ENCODE data around the gene REP15. TPM values are rescaled to one million over a fixed set of nuclear protein-coding genes. Genes with fewer than 3 reads are reported as not detected.

Gene REP15
- total RNA-seq, 1 donor from 2014 or later, result 0.35 TPM

DNA sequence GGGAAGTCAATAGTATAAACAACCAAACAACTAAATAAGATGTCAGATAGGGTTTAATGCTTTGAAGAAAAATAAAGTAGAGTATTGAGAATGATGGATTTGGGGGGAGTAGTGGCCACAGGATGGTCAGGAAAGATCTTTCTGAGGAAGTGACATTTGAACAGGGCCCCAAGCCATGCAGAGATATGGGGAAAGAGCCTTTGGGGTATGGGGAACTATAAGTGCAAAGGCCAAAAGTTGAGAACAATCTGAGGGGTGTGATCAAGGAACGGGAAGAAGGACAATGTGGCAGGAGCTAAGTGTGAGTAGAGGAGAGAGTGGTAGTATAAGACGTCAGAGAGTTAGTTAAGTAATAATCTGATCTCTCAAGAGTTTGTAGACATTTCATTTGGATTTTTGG, 15.7 kb downstream of the REP15 start:
- peaks cover 29% of the 10 kb centered on the region for H3K4me1 Mint-ChIP-seq
- POLR2A ChIA-PET, result interaction anchor here (3.4 kb wide), 1 partner anchor 68 kb away, joined by 26 read pairs; the partner anchor contains the start of genes KLHL42 and MANSC4

DNA sequence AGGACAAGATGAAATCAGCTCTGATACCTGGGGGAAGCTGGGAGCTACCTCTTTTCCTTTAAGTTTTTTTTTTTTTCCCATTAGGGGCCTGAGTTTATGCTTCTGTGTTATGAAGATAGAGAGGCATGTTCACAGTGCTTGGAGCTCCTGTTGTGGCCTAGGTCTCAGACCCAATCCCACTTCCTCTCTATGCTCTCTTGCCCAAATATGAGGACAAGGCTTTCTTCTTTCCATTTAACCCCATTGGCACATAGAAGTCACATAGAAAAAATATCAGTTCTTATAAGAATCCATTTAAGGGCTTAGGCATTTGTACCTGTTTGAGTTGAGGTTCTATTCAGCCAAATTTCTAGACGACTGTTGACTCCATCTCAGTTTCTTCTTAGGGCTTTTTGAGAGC, 27.0 kb downstream of the REP15 start:
- no peaks in the 10 kb centered on the region for H3K4me1 Mint-ChIP-seq
- ATAC-seq (ENCODE audit: low read depth), result no peak
- TF ChIP-seq CTCF (IDR thresholded peaks at IDR 0.05), result no peak
- DNase-seq, result no peak
- ChIA-PET POLR2A (no interaction called here), CTCF (no interaction called here)
- no peak overlapping the region for H3K4me3 Mint-ChIP-seq
- no peaks in the 10 kb centered on the region for H3K27me3 Mint-ChIP-seq
- intact Hi-C loops (cut with micrococcal nuclease), result no loop called here
- H3K9me3 Mint-ChIP-seq, result no peaks in the 10 kb centered on the region
- H3K36me3 Mint-ChIP-seq (ENCODE audit: low read depth), result peaks cover 58% of the 10 kb centered on the region
- H3K27ac Mint-ChIP-seq, result no peak overlapping the region

More for the DNA sequence above, 15.7 kb downstream of the REP15 start:
- Mint-ChIP-seq H3K9me3 (no peaks in the 10 kb centered on the region), H3K27me3 (no peaks in the 10 kb centered on the region), H3K36me3 (ENCODE audit: low read depth) (peaks cover 42% of the 10 kb centered on the region), H3K4me3 (peak overlapping the region; percentile 99), H3K27ac (no peak overlapping the region)
- TF ChIP-seq CTCF (IDR thresholded peaks at IDR 0.05), result no peak
- CTCF ChIA-PET, result no interaction called here
- no peak for ATAC-seq (ENCODE audit: low read depth)
- intact Hi-C loops (cut with micrococcal nuclease), result loop anchor here (2.0 to 5.0 kb wide), 5 partner anchors 109 to 1669 kb away; partner anchors contain the start of genes ERGIC2, PPFIBP1, STK38L and TM7SF3
- no peak for DNase-seq

- POLR2A ChIA-PET, result no interaction called here
- H3K27me3 Mint-ChIP-seq, result no peaks in the 10 kb centered on the region
- TF ChIP-seq CTCF (IDR thresholded peaks at IDR 0.05), result no peak
- H3K36me3 Mint-ChIP-seq (ENCODE audit: low read depth), result peaks cover 63% of the 10 kb centered on the region
- no peak overlapping the region for H3K27ac Mint-ChIP-seq
- intact Hi-C loops (cut with micrococcal nuclease), result loop anchor here (5.0 kb wide), 1 partner anchor 52 kb away; the partner anchor contains the start of genes KLHL42 and MANSC4
- ATAC-seq (ENCODE audit: low read depth), result no peak
- H3K4me1 Mint-ChIP-seq, result no peaks in the 10 kb centered on the region
- no peak overlapping the region for H3K4me3 Mint-ChIP-seq
- CTCF ChIA-PET, result no interaction called here
- H3K9me3 Mint-ChIP-seq, result no peaks in the 10 kb centered on the region
- DNase-seq, result no peak
Observed at GRCh38 chr12:27730097-27730588, 33.9 kb downstream of the REP15 start.

GRCh38 chr12:27732281-27732680, 36.0 kb downstream of the REP15 start:
- H3K4me1 Mint-ChIP-seq, result no peaks in the 10 kb centered on the region
- no peak overlapping the region for H3K4me3 Mint-ChIP-seq
- CTCF ChIA-PET, result interaction anchor here (3.2 kb wide), 1 partner anchor 209 kb away, joined by 23 read pairs; no protein-coding TSS in a partner anchor
- POLR2A ChIA-PET, result no interaction called here
- H3K27me3 Mint-ChIP-seq, result no peaks in the 10 kb centered on the region
- TF ChIP-seq CTCF (IDR thresholded peaks at IDR 0.05), result no peak
- no peak for DNase-seq
- ATAC-seq (ENCODE audit: low read depth), result no peak
- H3K36me3 Mint-ChIP-seq (ENCODE audit: low read depth), result peaks cover 59% of the 10 kb centered on the region
- no peak overlapping the region for H3K27ac Mint-ChIP-seq
- H3K9me3 Mint-ChIP-seq, result no peaks in the 10 kb centered on the region
- intact Hi-C loops (cut with micrococcal nuclease), result loop anchor here (5.0 kb wide), 1 partner anchor 50 kb away; the partner anchor contains the start of genes KLHL42 and MANSC4

DNA sequence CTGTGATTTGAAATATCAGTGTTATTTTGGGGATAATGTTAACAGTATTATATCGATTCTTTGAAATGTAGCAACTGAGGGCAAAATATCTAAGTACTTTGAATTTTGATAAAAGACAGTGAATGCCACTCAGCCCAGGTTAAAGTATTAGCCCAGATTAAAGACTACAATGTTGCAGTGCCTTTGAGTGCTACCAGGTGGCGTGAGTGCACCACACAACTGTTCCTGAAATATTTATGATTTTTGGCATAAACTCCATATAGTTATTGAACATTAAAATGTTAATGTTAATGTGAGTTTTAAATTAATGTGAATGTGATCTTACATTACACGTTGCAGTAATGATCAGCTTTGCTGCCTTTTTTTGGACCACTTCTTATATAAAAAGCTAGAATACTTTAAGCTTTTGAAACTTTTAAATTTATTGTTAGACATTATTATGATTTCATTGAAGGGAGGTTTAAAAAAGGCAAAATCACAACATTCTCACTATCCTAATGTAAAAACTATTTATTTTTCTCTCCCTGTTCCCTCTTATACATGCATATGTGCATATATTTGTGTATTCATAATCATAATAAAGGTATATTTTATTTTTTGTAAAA, 36.9 kb downstream of the REP15 start:
- H3K9me3 Mint-ChIP-seq, result no peaks in the 10 kb centered on the region
- ATAC-seq (ENCODE audit: low read depth), result peak; percentile 61
- DNase-seq, result no peak
- peaks cover 64% of the 10 kb centered on the region for H3K36me3 Mint-ChIP-seq (ENCODE audit: low read depth)
- intact Hi-C loops (cut with micrococcal nuclease), result loop anchor here (1.0 to 5.0 kb wide), 3 partner anchors 49 to 207 kb away; partner anchors contain the start of genes KLHL42 and MANSC4
- no peak overlapping the region for H3K4me3 Mint-ChIP-seq
- H3K4me1 Mint-ChIP-seq, result no peaks in the 10 kb centered on the region
- no peaks in the 10 kb centered on the region for H3K27me3 Mint-ChIP-seq
- no peak overlapping the region for H3K27ac Mint-ChIP-seq
- ChIA-PET CTCF (interaction anchor here (0.8 to 3.2 kb wide), 5 partner anchors 9 to 209 kb away, joined by 3 to 23 read pairs (median 6); no protein-coding TSS in a partner anchor), POLR2A (no interaction called here)
- TF ChIP-seq CTCF (IDR thresholded peaks at IDR 0.05), result no peak

Data from activated B cell treated with CpG ODN at 0.5 μM for 24 hours (primary cell).